Activated CD4-positive, alpha-beta T cell treated with anti-CD3 and anti-CD28 coated beads for 24 hours (primary cell): ENCODE results near the gene ELFN2.
"Not testable (repeated sequence)": the region's sequence is repeated elsewhere in the genome, so short reads cannot be mapped to it uniquely, and the experiment has no call there.

Experiments used
- DNase-seq, 2 donors: peaks; one replicate each; pipeline ENCODE4 v3.0.0-alpha.2; 2020; ENCODE audit warnings: low read depth in 2 of 2

Gene ELFN2, protein sequence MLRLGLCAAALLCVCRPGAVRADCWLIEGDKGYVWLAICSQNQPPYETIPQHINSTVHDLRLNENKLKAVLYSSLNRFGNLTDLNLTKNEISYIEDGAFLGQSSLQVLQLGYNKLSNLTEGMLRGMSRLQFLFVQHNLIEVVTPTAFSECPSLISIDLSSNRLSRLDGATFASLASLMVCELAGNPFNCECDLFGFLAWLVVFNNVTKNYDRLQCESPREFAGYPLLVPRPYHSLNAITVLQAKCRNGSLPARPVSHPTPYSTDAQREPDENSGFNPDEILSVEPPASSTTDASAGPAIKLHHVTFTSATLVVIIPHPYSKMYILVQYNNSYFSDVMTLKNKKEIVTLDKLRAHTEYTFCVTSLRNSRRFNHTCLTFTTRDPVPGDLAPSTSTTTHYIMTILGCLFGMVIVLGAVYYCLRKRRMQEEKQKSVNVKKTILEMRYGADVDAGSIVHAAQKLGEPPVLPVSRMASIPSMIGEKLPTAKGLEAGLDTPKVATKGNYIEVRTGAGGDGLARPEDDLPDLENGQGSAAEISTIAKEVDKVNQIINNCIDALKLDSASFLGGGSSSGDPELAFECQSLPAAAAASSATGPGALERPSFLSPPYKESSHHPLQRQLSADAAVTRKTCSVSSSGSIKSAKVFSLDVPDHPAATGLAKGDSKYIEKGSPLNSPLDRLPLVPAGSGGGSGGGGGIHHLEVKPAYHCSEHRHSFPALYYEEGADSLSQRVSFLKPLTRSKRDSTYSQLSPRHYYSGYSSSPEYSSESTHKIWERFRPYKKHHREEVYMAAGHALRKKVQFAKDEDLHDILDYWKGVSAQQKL

DNA sequence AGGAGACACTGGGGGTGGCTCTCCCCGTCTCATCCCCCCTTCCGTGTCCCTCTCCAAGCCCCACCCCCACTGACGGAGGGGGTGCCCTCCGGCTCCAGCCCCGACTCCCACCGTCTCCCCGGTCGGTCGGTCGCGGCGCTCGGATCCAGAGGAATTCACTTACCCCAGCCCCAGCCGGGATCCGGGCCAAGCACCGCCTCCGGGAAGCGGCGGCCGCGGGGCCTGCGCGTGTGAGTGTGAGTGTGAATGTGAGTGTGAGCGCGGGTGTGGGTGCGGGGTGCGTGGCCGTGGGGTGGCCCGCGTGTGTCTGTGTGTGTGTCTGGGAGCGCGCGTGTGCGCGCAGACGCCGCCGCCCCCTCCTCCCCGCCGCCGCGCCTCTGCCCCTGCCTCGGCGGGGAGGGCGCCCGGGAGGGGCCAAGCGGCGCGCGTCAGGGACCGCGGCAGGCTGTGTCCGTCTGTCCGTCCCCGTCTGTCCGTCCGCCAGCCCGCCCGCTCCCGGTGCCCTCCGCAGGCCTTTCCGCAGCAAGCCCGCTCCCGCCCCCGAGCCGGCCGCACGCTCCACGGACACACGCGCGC is at the start of gene ELFN2:
TSS of gene ELFN2 (minus strand) at position 345 of the 576 bp plus-strand sequence. CDS start 51,945 bp downstream, outside the sequence.
- no peak for DNase-seq

DNA sequence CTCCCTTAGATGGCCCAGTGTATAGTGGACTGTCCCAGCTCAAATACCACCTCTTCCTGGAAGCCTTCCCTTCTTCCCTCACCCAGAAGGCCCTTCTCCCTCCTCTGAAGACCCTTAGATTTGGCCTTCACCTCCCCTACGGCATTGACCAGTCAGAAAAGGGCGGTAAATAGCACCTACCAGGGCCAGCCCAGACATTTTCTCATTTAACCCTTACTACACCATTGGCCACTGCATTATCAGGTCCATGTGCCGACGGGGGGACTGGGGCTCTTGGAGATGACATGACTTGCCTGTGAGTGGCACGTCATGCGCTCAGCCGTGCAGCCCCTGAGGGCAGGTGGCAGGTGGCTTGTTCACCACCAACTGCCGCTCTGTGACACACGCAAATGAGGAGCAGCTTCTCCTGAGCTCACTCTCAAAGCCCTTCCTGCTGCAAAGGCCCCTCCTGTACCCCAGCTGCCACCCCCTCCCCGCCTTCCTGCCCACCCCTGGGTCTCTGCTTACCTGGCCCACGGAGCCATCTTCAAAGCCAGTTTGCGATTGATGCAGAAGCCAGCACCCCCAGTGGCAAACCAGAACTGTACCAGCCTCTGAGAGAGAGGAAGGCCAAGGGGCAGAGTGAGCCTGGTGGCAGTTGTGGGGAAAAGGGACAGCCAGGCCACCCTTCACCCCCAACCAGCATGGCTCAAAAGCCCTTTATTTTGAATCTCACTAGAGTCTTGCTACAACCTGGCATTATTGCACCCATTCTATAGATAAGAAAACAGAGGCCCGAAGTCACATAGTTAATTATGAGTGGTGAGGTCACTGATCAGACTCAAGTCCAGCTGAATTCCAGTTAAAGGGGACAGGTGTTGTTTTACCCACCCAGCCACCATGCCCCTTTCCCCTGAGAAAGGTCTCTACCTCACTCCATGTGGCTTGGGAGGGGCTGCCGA is 49.4 kb upstream of the ELFN2 start:
- no peak for DNase-seq

DNA sequence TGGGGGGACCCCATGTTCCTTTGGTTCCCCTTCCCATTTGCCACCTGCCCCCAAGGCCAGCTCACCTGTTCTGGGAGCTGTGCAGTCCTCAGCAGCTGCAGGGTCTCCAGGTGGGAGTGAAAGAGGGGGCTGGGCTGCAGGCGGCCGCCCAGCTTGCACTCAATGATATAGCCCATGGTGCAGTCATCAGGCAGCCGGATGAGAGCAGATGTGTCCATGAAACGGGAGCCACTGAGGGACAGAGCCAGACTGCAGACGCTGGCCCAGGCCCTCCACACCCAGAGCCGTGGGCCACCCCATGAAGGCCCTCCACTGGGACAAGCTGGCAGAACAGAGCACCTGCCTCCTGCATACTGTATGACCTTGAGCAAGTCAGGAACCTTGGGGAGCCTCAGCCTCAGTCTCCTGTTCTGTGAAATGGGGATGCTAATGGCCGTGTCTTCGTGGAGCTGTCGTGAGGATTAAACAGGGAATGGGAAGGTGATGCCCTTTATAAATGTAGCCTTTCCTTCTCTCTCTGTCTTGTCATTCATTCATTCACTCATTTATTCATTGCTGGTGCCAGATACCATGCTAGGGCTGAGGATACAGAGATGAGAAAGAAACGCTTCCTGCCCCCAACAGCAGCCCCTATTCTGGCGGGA is 47.3 kb upstream of the ELFN2 start:
- no peak for DNase-seq

DNA sequence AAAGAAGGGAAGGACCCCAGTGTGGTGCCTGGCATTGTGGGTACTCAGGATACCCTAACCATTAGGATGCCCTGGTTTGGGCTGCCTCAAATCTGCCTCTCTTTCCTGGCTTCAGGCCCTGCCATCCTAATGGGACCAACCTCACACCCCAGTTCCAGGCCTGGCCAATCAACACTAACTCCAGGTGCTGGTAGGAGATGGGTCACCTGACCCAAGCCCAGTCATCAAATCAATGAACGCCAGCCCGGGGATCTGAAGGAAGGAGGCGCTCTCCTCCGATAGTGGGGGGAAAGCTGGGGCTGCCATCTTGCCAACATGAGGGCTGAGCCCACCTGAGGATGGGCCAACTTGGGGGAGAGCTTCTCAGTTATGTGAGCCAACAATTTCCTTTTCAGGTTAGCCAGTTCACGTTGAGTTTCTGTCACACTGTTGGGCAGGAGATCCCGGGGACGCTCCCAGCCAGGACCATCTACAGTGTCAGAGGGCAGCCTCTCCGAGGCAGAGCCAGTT is 46.2 kb upstream of the ELFN2 start:
- DNase-seq, result no peak

DNA sequence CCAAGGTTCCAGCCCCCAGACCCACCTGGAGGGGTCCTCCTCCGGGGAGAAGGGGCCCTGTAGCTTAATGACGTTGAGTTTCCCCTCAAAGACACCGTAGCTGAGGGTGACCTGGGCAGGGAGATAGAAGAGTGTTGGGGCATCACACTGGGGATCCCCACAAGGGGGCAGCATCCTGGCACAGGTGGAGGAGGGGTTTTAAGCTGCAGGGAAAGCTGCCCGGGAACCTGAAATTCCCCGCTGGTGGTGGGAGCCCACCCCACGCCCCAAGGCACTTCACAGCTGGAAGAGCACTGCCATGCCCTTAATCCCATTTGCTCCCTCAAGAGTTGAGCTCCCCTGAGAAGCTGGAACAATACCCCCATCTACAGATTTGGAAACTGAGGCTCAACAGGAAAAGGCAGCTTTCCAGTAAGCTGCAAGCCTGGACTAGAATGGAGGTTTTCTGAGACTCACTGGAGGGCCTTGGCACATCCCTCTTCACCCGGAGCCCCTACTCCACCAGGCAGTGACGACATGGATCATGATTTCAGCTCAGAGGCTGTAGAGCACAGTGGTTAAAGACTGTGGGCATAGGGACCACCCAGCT is 45.2 kb upstream of the ELFN2 start:
- peak in 1 of 2 donors; percentile 30 for DNase-seq

DNA sequence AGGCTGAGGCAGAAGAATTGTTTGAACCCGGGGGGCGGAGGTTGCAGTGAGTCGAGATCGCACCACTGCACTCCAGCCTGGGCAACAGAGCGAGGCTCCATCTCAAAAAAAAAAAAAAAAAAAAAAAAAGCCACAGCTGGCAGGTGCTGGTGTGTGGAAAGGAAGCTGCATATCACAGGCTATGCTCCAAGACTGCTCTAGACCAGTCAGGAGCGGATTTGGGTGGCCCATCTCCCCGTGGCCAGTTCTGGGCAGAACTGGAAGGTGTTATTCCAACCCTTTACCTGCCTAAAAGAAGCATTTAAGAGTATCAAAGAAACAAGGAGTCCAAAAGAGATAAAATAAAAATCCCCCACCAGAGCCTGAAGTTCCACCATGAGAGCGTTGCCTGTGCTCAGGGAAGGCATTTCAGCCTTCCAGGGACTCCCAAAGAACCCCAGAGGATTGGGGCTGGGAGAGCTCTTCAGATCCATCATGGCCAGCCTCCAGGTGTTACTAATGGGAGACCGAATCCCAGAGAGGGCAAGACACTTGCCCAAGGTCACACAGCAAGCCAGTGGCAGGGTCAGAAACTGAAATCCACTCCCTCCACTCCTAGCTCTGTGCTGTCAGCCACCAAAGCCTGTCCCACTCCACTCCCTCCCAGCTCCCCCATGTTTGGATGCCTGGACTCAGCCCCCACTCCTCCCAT is 44.6 kb upstream of the ELFN2 start:
- DNase-seq, result no peak

DNA sequence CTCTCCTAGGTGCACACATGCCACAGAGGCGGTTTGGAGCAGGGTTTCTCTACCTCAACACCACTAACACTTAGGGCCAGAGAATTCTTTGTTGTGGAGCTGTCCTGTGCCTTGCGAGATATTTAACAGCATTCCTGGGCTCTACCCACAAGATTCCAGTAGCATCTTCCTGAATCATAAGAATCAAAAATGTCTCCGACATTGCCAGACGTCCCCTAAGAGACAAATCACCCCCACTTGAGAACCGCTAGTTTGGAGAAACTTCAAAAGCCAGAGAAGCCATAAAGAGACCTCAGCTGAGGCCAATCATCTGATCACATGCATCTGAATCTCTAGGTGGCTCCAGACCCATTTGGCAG is 42.8 kb upstream of the ELFN2 start:
- DNase-seq, result no peak

DNA sequence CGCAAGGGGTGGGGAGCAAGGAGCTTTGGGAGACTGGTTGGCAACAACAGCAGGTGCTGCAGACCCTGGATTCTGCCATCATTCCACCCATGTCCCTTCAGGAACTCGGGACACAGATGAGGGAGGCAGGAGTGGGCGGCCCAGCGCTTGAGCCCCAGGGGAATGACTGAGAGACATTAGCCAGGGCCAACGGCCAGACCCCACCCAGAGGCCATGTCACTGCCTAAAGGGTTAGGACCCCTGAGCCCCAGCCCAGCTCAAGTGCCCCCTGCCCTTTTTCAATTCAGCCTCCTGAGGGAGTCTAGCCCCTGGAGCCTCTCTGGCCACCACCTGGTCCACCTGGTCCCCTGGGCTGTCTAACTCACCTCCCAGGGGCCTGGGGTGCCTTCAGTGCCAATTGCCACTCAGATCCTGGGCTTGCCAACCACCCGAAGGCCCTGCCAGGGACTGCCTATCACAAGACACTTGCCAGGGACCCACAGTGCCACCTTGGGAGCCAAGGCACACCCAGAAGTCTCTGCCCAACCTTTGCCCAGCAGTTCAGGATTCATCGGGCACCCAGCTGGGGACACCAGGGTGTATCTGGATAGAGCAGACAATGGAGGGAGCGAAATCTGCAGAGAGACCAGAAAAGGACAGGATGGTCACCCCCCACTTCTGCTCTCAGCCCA is 42.3 kb upstream of the ELFN2 start:
- no peak for DNase-seq

DNA sequence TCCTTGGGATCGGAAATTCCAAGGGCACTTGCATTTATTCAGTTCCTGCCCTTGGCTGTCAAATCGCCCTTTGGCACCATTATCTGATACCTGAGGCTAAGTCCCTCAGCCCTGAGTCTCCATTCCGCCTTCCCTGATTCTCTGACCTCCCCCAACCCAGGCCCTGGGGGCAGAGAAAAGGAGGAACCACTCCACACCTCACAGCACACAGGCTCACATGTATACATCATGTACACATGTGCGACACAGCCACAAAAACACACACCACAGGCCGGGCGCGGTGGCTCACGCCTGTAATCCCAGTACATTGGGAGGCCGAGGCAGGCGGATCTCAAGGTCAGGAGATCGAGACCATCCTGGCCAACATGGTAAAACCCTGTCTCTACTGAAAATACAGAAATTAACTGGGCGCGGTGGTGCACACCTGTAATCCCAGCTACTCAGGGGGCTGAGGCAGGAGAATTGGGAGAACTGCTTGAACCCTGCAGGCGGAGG is 41.0 kb upstream of the ELFN2 start:
- DNase-seq, result not testable (repeated sequence)

DNA sequence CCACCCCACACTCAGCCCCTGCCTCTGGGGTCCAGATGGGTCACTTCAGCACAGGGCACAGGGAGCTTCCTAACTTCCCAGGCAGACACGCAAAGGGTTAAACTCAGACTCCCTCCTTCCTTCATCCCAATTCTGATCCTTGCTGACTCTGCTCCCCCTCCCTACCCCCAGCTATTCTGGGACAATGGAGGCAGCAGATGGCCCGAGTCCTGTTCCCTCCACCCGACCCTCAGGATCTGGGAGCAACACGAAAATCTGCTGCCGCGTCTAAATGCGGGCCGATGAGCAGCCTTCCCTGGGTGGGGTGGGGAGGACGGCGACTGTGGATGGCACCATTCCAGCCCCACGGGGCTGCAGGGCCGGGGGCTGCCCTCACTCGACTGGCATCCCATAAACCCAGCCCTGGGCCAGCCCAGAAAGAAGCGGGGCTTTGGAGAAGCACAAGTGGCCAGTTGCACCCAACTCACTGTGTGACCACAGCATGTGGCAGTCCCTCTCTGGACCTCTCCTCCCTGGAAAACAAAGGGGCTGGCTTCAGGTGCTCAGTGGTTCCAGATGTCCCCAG is 40.2 kb upstream of the ELFN2 start:
- no peak for DNase-seq

DNA sequence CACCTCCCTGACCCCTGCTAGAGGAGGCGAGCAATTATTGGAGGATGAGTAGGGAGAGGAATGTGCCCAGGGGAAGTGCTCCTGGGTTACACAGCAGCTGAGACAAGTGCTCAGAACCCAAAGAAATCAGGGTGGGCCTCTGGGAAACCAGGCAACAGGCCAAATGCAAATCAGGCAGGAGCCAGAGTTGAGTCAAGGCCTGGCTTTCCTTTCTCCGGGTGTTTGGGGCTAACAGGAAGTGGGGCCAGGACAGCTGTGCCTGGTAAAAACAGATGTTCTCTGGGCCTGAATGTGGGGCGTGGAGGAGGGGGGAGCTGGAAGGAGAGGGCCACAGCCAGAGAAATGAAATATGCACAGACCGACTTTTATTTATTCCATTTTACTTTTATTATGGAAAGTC is 36.9 kb upstream of the ELFN2 start:
- no peak for DNase-seq

DNA sequence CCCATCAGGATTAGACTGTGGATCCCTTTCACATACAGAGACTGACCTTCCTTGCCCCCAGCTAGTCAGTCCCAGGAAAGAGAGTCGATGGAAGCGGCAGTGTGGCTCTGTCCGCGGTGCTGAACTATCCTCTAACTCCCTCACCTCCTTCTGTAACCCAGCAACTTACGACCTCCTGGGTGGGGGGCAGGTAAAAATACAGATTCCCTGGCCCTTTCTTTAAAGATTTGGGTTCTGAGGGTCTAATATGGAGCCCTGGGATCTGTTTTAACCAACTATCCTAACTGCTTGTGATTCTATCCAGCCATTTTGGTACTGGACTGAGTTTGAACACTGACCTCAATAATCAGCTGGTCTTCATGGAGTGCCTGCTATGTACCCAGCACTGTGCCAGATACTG is 35.7 kb upstream of the ELFN2 start:
- DNase-seq, result no peak

DNA sequence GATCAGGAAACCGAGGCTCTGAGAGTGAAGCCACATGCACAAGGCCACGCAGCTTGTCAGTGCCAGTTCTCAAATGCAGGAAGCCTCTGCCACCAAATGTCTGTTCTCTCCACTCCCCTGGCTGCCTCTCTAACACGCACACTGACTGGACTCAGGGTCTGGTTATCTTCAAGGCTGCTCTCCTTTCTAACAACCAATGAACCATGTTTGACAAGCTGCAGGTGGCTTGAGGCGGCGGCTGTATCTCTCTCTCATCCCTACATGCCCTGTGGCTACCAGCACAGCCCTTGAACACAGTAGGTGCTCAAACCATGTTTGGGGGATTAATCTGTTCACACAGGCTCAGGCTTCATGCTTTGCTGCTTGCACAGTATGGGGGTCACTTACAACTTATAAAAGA is 35.2 kb upstream of the ELFN2 start:
- no peak for DNase-seq

DNA sequence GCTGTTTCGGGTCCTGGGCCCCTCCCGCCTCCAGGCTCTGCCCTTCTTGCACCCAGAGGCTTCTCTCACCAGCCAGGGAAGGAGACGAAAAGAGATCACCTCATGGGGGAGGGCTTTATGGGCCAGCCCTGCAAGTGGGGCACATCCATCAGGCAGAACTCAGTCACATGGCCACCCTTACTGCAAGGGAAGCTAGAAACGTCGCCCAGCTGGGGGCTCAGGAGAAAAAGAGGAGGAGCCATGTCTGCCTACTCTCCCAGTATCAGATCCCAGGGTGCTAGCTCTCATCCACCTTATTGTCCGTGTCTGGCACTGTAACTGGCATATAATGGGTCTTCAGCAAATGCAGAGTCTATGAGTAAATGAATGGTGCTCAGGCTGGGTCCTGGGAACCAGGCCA is 34.7 kb upstream of the ELFN2 start:
- no peak for DNase-seq

DNA sequence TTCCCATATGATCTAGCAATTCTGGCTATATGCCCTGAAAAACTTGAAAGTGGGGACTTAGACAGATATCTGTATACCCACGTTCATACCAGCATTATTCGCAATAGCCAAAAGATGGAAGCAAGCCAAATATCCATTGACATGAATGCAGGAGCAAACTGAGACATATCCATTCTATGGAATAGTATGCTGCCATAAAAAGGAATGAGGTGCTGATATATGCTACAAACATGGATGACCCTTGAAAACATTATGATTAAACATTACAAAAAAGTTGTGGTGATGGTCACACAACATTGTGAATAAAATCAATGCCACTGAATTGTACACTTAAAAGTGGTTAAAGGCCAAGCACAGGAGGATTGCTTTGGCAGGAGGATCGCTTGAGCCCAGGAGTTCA is 33.4 kb upstream of the ELFN2 start:
- no peak for DNase-seq

DNA sequence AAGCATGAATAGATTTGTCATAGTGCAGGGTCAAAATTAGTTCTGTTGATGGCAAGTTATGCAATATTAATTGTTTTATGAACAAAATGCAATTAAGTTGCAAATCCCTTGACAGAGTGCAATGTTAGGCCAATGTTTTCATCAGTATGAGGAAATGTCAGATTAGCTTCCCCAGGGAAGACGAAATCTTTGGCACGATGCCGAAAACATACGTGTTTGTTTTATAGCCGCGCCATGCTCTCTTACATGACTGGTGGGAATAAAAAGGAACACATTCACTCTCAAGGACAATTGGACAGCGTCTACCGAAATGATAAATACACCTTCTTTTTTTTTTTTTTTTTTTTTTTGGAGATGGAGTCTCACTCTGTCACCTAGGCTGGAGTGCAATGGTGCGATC is 31.9 kb upstream of the ELFN2 start:
- DNase-seq, result no peak

DNA sequence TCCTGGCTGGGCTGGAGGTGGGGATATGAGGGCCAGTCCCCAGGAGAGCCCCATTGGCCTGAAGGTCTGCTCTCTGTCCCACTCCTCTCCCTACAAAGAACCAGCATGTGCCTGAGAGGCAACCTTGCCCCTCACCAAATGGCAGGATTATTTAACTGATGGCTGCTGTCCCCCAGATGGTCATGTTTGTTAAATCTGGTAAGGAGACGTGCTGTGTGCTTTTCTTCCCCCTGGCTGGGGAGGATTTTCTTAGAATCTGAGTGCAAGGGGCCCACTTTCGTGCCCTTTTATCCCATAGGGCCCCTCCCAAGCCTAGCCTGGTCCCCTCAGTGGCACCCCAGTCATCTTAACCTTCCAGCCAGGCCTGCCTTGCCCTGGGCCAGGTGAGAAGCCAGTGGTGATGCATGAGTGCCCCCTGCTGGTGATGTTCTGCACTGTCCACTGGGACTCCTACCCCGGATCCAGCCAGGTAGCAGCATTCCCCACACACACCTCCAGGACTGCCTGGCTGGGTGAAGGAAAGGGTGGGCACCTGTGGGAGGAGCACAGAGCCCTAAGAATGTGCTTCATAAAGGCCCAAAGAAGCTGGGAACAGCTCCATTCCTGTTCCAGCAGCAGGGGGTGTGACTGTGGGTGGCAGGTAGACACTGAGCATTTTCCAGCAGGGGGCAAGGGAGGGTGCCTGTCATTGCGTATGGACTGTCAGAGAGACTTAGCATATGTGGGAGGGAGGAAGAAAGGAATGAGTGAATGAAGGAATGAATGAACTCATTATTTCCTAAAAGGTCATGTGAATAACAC is 30.0 kb upstream of the ELFN2 start:
- DNase-seq, result peak; percentile 80 to 89

DNA sequence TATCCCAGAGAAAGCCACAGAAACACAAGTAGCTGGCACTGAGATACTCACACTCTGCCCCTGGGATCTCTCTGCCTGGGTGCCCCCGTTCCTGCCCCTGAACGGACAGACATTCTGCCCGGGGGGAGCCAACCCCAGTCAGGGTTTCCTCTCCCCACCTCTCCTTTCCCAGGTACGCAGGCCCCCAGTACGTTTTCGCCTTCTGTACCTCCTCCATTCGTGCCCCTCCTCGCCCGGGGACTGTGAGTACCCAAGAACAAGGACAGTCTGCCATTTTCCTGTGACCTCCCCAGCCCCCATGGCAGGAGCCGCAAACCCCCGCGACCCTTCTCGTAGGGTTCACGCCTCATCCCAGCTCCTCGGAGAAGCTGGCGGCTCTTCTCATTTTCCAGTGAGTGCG is 29.1 kb upstream of the ELFN2 start:
- DNase-seq, result no peak
